ENCODE results near the gene SLC9A3.

The SLC9A3 gene

DNA sequence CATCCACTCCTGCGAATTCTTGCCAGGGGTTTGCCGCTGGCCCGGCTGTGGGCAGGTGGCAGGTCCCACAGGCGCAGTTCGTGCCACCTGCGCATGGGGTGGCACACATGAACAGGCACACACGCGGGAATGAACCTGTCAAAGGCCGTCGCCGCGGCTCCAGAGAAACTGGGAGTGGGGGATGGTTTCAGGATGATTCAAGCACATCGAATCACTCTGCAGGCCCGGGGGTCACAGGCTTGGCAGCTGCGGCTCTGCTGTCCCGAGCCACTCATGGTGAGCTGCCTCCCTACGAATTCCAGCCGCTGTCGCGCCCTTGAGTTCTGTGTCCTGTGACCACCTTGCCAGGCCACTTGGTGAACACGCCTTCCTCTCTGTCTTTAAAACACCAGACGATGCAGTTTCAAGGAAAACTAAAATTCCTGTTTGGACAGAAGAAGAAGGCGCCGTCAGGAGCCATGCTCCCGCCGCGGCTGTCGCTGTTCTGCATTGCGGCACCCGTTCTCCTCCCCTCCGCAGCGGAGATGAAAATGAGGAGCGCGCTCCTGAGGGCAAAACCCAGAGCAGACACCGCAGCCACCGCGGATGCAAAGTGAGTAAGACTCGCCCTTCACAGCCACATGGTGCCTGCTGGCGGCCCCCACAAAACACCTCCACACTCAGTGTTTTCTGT is 96.7 kb downstream of the SLC9A3 start:
- DNase-seq, result no peak

- no peak for DNase-seq
Observed at GRCh38 chr5:426392-426976, 97.8 kb downstream of the SLC9A3 start.

DNA sequence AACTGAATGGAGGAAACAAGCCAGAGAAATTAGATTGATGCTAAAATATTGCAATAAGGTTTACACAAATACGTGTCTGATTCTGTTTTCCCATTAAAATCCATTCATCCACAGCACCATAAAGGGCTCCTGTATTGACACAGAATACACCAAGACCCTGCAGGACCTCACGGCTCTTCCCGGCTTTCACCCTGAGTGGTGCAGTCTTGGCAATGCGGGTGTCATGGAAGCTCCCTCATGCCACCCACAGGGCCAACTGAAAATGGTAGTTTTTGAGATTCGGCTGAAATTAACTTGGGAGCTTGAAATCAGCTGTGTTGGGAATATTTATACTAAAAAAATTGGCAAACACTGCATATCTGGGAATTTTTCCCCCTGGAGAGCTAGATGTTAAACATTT is 98.5 kb downstream of the SLC9A3 start:
- no peak for DNase-seq

DNA sequence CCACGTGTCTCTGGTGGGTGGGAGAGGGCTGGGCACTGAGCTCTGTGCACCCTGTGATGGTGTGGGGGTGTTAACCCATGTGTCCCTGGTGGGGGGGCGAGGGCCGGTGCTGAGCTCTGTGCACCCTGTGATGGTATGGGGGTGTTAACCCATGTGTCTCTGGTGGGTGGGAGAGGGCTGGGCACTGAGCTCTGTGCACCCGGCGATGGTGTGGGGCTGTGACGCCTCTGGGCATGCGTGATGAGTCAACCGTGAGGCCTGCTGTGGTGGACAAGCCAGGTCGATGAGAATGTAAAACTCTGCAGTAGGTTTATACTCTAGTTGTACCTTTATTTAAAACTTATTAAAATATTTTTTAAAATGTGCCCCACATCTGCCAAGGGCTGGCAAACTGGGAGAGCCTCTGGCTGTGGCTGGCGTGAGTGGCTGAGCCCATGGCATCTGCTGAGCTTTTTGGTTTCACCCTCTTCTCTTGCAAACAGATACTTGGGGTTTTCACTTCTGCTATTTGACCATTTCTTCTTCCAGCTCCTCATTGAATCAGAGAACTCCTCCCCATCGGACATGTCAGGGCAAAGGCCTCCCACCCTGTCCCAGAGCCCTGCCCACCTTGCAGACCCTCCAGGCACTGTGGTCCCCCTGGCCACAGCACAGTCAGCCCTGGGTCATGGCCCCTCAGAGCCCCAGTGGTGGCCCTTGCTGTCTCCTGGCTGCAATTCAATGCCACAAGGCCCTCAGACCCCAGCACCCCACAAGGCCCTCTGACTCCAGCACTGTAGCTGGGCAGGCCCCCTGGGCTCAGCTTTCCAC is 99.7 kb downstream of the SLC9A3 start:
- no peak for DNase-seq

GRCh38 chr5:423626-424261 is 100.5 kb downstream of the SLC9A3 start:
- no peak for DNase-seq

GRCh38 chr5:423233-423565 is 101.0 kb downstream of the SLC9A3 start:
- DNase-seq, result no peak

- DNase-seq, result no peak
Observed at GRCh38 chr5:422323-423232, 101.7 kb downstream of the SLC9A3 start.

DNA sequence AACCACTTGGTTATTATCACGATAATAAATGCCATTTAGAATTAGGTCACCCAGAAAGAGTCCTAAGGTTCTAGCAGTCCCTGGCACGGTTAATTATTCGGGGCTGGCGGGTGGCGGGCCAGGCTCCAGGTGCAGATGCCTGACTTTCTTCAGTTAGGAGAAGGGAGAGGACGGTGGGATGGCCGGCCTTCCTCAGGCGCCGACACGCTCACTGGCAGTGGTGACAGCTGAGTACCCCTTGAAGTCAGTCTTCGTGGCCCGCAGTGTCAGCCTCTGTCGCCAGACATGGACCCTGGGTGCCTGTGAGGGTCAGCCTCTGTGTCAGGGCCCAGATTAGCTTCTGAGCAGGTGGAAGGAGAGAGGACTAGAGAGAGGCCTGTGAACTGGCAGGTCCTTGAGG is 102.3 kb downstream of the SLC9A3 start:
- DNase-seq, result no peak

DNA sequence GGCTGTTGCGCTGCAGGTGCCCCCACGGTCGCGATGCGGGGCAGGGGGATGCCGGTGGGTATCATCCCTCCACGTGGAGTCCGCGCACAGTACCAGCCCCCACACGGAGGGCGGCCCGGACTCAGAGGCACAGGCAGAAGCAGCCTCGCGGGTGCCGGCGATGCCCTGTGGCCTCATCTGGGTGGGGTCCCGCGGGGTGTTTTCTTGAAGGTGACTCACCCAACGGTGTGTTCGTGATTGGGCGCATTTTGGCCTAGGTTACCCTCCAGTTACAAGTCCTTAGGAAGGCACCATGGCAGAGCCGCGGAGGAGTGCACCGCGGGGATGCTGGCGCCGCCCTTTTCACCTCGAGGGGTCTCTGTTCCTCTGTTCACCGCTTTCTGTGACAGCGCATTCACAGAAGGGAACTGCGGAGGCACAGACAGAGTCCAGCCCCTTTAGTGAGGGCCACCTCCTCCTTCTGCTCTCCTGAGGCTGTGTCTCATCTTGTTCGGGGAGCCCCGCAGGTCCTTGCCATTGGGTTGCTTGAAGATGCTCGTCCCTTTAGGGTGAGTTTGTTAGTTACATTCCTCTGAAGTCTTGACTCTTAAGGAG is 102.9 kb downstream of the SLC9A3 start:
- DNase-seq, result no peak

GRCh38 chr5:420632-421286 is 103.5 kb downstream of the SLC9A3 start:
- no peak for DNase-seq

All from stimulated activated CD4-positive, alpha-beta T cell treated with anti-CD3 and anti-CD28 coated beads, Interleukin-2, amount 100 ng/mL, for 48 hours (primary cell).